ENCODE results near the gene COPRS.

DNA sequence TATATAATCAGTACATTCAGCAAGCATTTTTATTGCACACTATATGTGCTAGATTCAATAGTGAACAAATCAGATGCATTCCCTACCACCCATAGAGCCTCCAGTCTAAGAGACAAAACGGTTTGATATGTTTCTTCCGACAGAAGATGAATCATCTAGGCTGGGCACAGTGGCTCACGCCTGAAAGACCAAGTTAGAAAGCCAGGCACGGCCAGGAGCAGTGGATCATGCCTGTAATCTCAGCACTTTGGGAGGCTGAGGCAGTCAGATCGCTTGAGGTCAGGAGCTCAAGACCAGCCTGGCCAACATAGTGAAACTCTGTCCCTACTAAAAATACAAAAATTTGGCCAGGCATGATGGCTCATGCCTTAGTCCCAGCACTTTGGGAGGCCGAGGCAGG lies 18.3 kb upstream of the COPRS start:
- TF ChIP-seq POLR2A (IDR thresholded peaks at IDR 0.05), result no peak
- TF ChIP-seq, protein P1, sequence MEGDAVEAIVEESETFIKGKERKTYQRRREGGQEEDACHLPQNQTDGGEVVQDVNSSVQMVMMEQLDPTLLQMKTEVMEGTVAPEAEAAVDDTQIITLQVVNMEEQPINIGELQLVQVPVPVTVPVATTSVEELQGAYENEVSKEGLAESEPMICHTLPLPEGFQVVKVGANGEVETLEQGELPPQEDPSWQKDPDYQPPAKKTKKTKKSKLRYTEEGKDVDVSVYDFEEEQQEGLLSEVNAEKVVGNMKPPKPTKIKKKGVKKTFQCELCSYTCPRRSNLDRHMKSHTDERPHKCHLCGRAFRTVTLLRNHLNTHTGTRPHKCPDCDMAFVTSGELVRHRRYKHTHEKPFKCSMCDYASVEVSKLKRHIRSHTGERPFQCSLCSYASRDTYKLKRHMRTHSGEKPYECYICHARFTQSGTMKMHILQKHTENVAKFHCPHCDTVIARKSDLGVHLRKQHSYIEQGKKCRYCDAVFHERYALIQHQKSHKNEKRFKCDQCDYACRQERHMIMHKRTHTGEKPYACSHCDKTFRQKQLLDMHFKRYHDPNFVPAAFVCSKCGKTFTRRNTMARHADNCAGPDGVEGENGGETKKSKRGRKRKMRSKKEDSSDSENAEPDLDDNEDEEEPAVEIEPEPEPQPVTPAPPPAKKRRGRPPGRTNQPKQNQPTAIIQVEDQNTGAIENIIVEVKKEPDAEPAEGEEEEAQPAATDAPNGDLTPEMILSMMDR (IDR thresholded peaks at IDR 0.05), result no peak
